Brain microvascular endothelial cell (primary cell): Measurements from ENCODE around the gene PAX9.

Experiments used
- DNase-seq: peaks from one replicate; pipeline ENCODE4 v3.0.0-alpha.2; 2020
- H3K27ac ChIP-seq: fragments of 250-450 bp; sonication (Bioruptor Pico); 2 replicates; pipeline ENCODE4 v1.5.1; 2020; ENCODE audit warnings: mild to moderate bottlenecking, moderate library complexity
- H3K27me3 ChIP-seq: fragments of 250-450 bp; sonication (Bioruptor Pico); replicated peaks from 2 replicates; pipeline ENCODE4 v1.5.1; 2020; ENCODE audit warnings: mild to moderate bottlenecking
- H3K36me3 ChIP-seq: fragments of 250-450 bp; sonication (Bioruptor Pico); replicated peaks from 2 replicates; pipeline ENCODE4 v1.5.1; 2020; ENCODE audit warnings: mild to moderate bottlenecking
- H3K4me3 ChIP-seq: 2 replicates; pipeline ENCODE4 v1.5.1; 2011; ENCODE audit warnings: low read depth, mild to moderate bottlenecking, control low read depth, low read length, moderate library complexity
- in situ Hi-C: cut with HindIII; loops from 2 replicates; pipeline ENCODE4 v1.10.0; 2017; ENCODE audit warnings: low sequenced_read_pairs, low pct_ligation_motif_present
- TF ChIP-seq, protein P1 (sequence below): IDR thresholded peaks from 2 replicates; pipeline ENCODE4 v1.5.1; 2011; ENCODE audit warnings: low read depth, mild to moderate bottlenecking, moderate library complexity, low read length, control low read depth, inconsistent platforms; ENCODE audit errors: missing control alignments

PAX9 gene

DNA sequence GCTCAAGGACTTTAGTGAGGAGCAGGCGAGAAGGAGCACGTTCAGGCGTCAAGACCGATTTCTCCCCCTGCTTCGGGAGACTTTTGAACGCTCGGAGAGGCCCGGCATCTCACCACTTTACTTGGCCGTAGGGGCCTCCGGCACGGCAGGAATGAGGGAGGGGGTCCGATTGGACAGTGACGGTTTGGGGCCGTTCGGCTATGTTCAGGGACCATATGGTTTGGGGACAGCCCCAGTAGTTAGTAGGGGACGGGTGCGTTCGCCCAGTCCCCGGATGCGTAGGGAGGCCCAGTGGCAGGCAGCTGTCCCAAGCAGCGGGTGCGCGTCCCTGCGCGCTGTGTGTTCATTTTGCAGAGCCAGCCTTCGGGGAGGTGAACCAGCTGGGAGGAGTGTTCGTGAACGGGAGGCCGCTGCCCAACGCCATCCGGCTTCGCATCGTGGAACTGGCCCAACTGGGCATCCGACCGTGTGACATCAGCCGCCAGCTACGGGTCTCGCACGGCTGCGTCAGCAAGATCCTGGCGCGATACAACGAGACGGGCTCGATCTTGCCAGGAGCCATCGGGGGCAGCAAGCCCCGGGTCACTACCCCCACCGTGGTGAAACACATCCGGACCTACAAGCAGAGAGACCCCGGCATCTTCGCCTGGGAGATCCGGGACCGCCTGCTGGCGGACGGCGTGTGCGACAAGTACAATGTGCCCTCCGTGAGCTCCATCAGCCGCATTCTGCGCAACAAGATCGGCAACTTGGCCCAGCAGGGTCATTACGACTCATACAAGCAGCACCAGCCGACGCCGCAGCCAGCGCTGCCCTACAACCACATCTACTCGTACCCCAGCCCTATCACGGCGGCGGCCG lies 1.1 kb downstream of the PAX9 start:
- in situ Hi-C loops: no loop called here
- Histone ChIP-seq H3K27ac (no peak overlapping the region), H3K27me3 (peaks cover 94% of the 10 kb centered on the region), H3K36me3 (no peaks in the 10 kb centered on the region), H3K4me3 (peak overlapping the region; percentile 22)
- no peak for DNase-seq
- TF ChIP-seq, protein P1, sequence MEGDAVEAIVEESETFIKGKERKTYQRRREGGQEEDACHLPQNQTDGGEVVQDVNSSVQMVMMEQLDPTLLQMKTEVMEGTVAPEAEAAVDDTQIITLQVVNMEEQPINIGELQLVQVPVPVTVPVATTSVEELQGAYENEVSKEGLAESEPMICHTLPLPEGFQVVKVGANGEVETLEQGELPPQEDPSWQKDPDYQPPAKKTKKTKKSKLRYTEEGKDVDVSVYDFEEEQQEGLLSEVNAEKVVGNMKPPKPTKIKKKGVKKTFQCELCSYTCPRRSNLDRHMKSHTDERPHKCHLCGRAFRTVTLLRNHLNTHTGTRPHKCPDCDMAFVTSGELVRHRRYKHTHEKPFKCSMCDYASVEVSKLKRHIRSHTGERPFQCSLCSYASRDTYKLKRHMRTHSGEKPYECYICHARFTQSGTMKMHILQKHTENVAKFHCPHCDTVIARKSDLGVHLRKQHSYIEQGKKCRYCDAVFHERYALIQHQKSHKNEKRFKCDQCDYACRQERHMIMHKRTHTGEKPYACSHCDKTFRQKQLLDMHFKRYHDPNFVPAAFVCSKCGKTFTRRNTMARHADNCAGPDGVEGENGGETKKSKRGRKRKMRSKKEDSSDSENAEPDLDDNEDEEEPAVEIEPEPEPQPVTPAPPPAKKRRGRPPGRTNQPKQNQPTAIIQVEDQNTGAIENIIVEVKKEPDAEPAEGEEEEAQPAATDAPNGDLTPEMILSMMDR: no peak

DNA sequence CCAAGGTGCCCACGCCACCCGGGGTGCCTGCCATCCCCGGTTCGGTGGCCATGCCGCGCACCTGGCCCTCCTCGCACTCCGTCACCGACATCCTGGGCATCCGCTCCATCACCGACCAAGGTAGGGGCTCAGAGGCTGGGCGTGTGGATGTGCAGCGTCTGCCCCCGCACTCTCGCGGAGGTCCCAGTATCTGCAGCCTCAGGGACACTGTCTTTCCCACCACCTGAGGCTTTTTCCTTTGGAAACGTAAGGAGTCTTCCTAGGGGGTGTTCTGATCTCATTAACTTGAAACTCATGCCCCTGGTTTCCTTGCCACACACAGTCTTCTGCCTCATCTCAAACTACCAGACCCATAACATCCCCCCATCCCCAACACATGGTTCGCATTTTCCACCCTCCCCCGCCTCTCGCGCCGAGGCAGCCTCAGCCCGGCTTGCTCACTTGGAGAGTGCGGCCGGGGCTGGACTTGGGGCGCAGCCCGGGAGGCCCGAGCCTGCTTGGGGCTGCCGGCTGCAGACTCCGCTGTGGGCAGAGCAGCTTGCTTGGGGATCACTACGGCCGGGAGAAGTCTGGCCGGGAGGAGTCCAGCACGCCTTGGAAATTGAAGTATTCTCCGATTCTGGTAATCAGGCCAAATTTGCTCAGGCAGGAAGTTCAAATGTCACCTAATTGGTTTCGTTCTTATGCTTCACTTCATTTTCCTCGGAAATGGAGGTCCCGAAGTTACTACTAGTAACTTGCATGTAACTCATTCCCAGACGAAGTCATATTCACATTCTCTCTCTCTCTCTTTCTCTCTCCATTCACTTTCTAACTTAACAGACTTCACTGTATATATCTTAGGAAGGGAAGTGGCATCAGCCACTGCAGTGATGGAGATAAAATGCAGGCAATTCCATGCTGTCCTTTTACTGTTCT lies 2.0 kb downstream of the PAX9 start:
- in situ Hi-C loops: no loop called here
- peak overlapping the region; percentile 22 for H3K4me3 ChIP-seq
- peaks cover 87% of the 10 kb centered on the region for H3K27me3 ChIP-seq
- no peaks in the 10 kb centered on the region for H3K36me3 ChIP-seq
- H3K27ac ChIP-seq: no peak overlapping the region
- DNase-seq: no peak
- TF ChIP-seq, protein P1: no peak

DNA sequence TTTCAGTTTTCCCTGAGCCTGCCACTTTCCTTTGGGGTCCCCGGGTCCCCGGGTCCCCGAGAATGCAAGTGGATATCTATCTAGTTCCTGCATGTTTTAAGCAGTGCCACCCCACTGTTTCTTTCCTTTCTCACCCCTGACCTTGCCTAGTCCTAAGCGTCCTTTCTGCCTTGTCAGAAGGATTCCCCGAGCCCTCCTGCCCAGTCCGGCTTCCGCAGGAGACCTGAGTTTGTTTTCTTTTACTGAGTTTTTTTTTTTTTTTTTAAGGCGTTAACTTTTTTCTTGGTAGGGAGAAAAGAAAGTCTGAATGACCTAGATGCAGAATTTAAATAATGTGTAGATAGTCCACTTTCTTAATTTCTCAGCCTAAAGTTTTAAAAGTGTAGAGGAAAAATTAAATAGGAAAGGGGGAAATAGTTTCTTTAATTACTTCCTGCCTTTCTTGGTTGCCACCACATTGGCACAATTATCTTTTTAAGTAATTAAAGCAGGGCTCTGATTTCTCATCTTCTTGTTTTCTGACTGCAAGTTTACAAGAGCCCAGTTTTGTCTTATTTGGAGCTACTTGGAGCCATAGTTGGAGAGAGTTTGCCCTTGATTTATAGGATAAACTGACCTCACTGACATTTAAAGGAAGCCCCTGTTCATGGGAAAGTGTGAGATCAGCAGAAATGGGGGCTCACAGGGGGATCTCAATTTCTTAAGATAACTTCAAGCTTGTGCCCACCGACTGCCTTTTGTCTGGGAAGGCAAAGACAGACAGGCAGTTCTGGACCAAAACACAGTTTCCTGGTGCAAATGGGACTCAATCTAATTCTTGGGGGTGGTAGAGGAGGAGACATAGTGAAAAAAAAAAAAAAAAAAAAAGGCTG lies 2.9 kb downstream of the PAX9 start:
- DNase-seq: no peak
- H3K4me3 ChIP-seq: no peak overlapping the region
- no peak overlapping the region for H3K27ac ChIP-seq
- no peaks in the 10 kb centered on the region for H3K36me3 ChIP-seq
- in situ Hi-C loops: no loop called here
- peaks cover 78% of the 10 kb centered on the region for H3K27me3 ChIP-seq
- TF ChIP-seq, protein P1: no peak

GRCh38 chr14:36665887-36666415 lies 4.3 kb downstream of the PAX9 start:
- in situ Hi-C loops: no loop called here
- TF ChIP-seq, protein P1: no peak
- Histone ChIP-seq H3K27ac (no peak overlapping the region), H3K36me3 (no peaks in the 10 kb centered on the region), H3K4me3 (no peak overlapping the region), H3K27me3 (peaks cover 64% of the 10 kb centered on the region)
- no peak for DNase-seq
